NT2/D1 (cell line): ENCODE data around the gene RBM47.
"Not testable (repeated sequence)": the region's sequence is repeated elsewhere in the genome, so short reads cannot be mapped to it uniquely, and the experiment has no call there.

Experiments
- DNase-seq: peaks from one replicate; pipeline ENCODE4 v3.0.0-alpha.2; 2011; ENCODE audit warnings: low read depth, low spot score
- H3K27me3 ChIP-seq: 2 replicates; pipeline ENCODE4 v1.6.0; 2011; ENCODE audit warnings: mild to moderate bottlenecking; ENCODE audit not compliant: insufficient read length, insufficient read depth
- H3K36me3 ChIP-seq: 2 replicates; pipeline ENCODE4 v1.6.1; 2011; ENCODE audit warnings: mild to moderate bottlenecking, low read length, mixed read lengths; ENCODE audit not compliant: insufficient read depth, insufficient read length
- H3K4me1 ChIP-seq: 2 replicates; pipeline ENCODE4 v1.5.1; 2011; ENCODE audit not compliant: insufficient read depth, insufficient read length
- H3K4me3 ChIP-seq: 2 replicates; pipeline ENCODE4 v1.5.1; 2011; ENCODE audit warnings: low read depth; ENCODE audit not compliant: insufficient read length
- H3K9ac ChIP-seq: 2 replicates; pipeline ENCODE4 v1.6.0; 2011; ENCODE audit warnings: low read depth; ENCODE audit not compliant: insufficient read length
- H3K9me3 ChIP-seq: 2 replicates; pipeline ENCODE4 v1.5.1; 2011; ENCODE audit warnings: mild to moderate bottlenecking, low read length; ENCODE audit not compliant: insufficient read depth
- SUZ12 ChIP-seq: IDR thresholded peaks from 2 replicates; pipeline ENCODE4 v1.6.1; 2011; ENCODE audit not compliant: insufficient read length, insufficient read depth; ENCODE audit errors: extremely low read depth
- YY1 ChIP-seq: IDR thresholded peaks from 2 replicates; pipeline ENCODE4 v1.6.1; 2011; ENCODE audit not compliant: insufficient read length, insufficient read depth
- ZNF274 ChIP-seq: IDR thresholded peaks from 2 replicates; pipeline ENCODE4 v1.6.1; 2011; ENCODE audit warnings: mild to moderate bottlenecking, low read depth, low read length

Gene RBM47

GRCh38 chr4:40564815-40565483 is 64.7 kb downstream of the RBM47 start:
- Histone ChIP-seq H3K9me3 (no peaks in the 10 kb centered on the region), H3K36me3 (no peaks in the 10 kb centered on the region), H3K4me1 (no peaks in the 10 kb centered on the region), H3K9ac (no peak overlapping the region), H3K4me3 (no peak overlapping the region), H3K27me3 (no peaks in the 10 kb centered on the region)
- TF ChIP-seq SUZ12: no peak
- no peak for TF ChIP-seq ZNF274
- no peak for TF ChIP-seq YY1
- no peak for DNase-seq

GRCh38 chr4:40564004-40564403 is 65.7 kb downstream of the RBM47 start:
- TF ChIP-seq YY1 (no peak), SUZ12 (no peak), ZNF274 (no peak)
- H3K9ac ChIP-seq: no peak overlapping the region
- no peaks in the 10 kb centered on the region for H3K4me1 ChIP-seq
- H3K4me3 ChIP-seq: no peak overlapping the region
- DNase-seq: no peak
- H3K9me3 ChIP-seq: no peaks in the 10 kb centered on the region
- no peaks in the 10 kb centered on the region for H3K27me3 ChIP-seq
- H3K36me3 ChIP-seq: no peaks in the 10 kb centered on the region

- H3K4me1 ChIP-seq: no peaks in the 10 kb centered on the region
- no peak overlapping the region for H3K9ac ChIP-seq
Observed at GRCh38 chr4:40563401-40563800, 66.3 kb downstream of the RBM47 start.

GRCh38 chr4:40562681-40563080 is 67.0 kb downstream of the RBM47 start:
- no peak overlapping the region for H3K9ac ChIP-seq
- no peaks in the 10 kb centered on the region for H3K9me3 ChIP-seq
- H3K36me3 ChIP-seq: no peaks in the 10 kb centered on the region
- H3K4me1 ChIP-seq: no peaks in the 10 kb centered on the region
- H3K4me3 ChIP-seq: no peak overlapping the region
- H3K27me3 ChIP-seq: no peaks in the 10 kb centered on the region
- DNase-seq: no peak
- TF ChIP-seq SUZ12: no peak
- no peak for TF ChIP-seq YY1
- no peak for TF ChIP-seq ZNF274

More at GRCh38 chr4:40563401-40563800, 66.3 kb downstream of the RBM47 start:
- Histone ChIP-seq H3K9me3 (no peaks in the 10 kb centered on the region), H3K4me3 (no peak overlapping the region), H3K27me3 (no peaks in the 10 kb centered on the region), H3K36me3 (no peaks in the 10 kb centered on the region)
- TF ChIP-seq SUZ12 (no peak), ZNF274 (no peak), YY1 (no peak)
- no peak for DNase-seq

- no peak overlapping the region for H3K9ac ChIP-seq
- DNase-seq: no peak
- no peaks in the 10 kb centered on the region for H3K27me3 ChIP-seq
- H3K36me3 ChIP-seq: no peaks in the 10 kb centered on the region
- H3K9me3 ChIP-seq: no peaks in the 10 kb centered on the region
- no peak for TF ChIP-seq ZNF274
- no peak for TF ChIP-seq YY1
- TF ChIP-seq SUZ12: no peak
- H3K4me3 ChIP-seq: no peak overlapping the region
- no peaks in the 10 kb centered on the region for H3K4me1 ChIP-seq
Observed at GRCh38 chr4:40562208-40562607, 67.5 kb downstream of the RBM47 start.

GRCh38 chr4:40561543-40562177 is 68.0 kb downstream of the RBM47 start:
- DNase-seq, H3K9me3 ChIP-seq, H3K27me3 ChIP-seq, H3K9ac ChIP-seq, H3K4me1 ChIP-seq, H3K4me3 ChIP-seq, H3K36me3 ChIP-seq: not testable (repeated sequence)

- Histone ChIP-seq H3K9ac (no peak overlapping the region), H3K4me3 (no peak overlapping the region), H3K9me3 (no peaks in the 10 kb centered on the region), H3K4me1 (no peaks in the 10 kb centered on the region), H3K36me3 (no peaks in the 10 kb centered on the region), H3K27me3 (no peaks in the 10 kb centered on the region)
- TF ChIP-seq YY1 (no peak), SUZ12 (no peak), ZNF274 (no peak)
- no peak for DNase-seq
Observed at GRCh38 chr4:40559585-40560465, 69.8 kb downstream of the RBM47 start.
